Osteoblast (primary cell): Measurements from ENCODE around the gene HS2ST1. TPM values are rescaled to one million over a fixed set of nuclear protein-coding genes. Genes with fewer than 3 reads are reported as not detected.

Source experiments
- DNase-seq: peaks from one replicate; pipeline ENCODE4 v3.0.0; 2011; ENCODE audit warnings: low spot score, mixed read lengths; ENCODE audit not compliant: insufficient read length; ENCODE audit errors: missing footprints
- H2AFZ ChIP-seq: 2 replicates; pipeline ENCODE4 v1.6.0; 2011; ENCODE audit warnings: mild to moderate bottlenecking, low read length
- H3K27ac ChIP-seq: 2 replicates; pipeline ENCODE4 v1.5.1; 2011; ENCODE audit warnings: mild to moderate bottlenecking, low read depth, low read length, moderate library complexity
- H3K27me3 ChIP-seq: 2 replicates; pipeline ENCODE4 v1.6.0; 2012; ENCODE audit warnings: mild to moderate bottlenecking, control low read depth, inconsistent platforms, low read length, moderate library complexity; ENCODE audit not compliant: insufficient read depth
- H3K36me3 ChIP-seq: 2 replicates; pipeline ENCODE4 v1.5.1; 2011; ENCODE audit warnings: mild to moderate bottlenecking, low read length, control low read depth, moderate library complexity; ENCODE audit not compliant: insufficient read depth
- H3K4me1 ChIP-seq: 2 replicates; pipeline ENCODE4 v1.5.1; 2011; ENCODE audit warnings: mild to moderate bottlenecking, low read length, control low read depth, moderate library complexity; ENCODE audit not compliant: insufficient read depth
- H3K4me2 ChIP-seq: 2 replicates; pipeline ENCODE4 v1.6.0; 2011; ENCODE audit warnings: mild to moderate bottlenecking, low read length; ENCODE audit not compliant: insufficient read depth
- H3K4me3 ChIP-seq: fragments of 200-600 bp; sonication (generic); 3 replicates; pipeline ENCODE4 v1.5.1; 2012; ENCODE audit warnings: mild to moderate bottlenecking, low read length, inconsistent platforms; ENCODE audit not compliant: insufficient read depth
- H3K79me2 ChIP-seq: 2 replicates; pipeline ENCODE4 v1.6.0; 2012; ENCODE audit warnings: mild to moderate bottlenecking, low read length, control low read depth, inconsistent platforms; ENCODE audit not compliant: insufficient read depth
- H3K9me3 ChIP-seq: 2 replicates; pipeline ENCODE4 v1.5.1; 2011; ENCODE audit warnings: low read depth, low read length, control low read depth
- H4K20me1 ChIP-seq: 2 replicates; pipeline ENCODE4 v1.6.0; 2012; ENCODE audit warnings: mild to moderate bottlenecking, low read length, control low read depth; ENCODE audit not compliant: insufficient read depth
- CTCF ChIP-seq: IDR thresholded peaks from 2 replicates; pipeline ENCODE4 v1.5.1; 2011; ENCODE audit warnings: mild to moderate bottlenecking, low read depth, low read length, moderate library complexity; ENCODE audit errors: extremely low read depth
- total RNA-seq: library from RNA; depleted of rRNA; stranded (reverse); fragments of >200 nt; gene quantifications from 2 replicates; pipeline ENCODE4 v1.2.3, GENCODE V29; 2012

The HS2ST1 gene
- total RNA-seq, 1 donor: 20.3 TPM

GRCh38 chr1:87150143-87150542 is 235.7 kb downstream of the HS2ST1 start:
- no peaks in the 10 kb centered on the region for H3K27me3 ChIP-seq
- no peaks in the 10 kb centered on the region for H4K20me1 ChIP-seq
- H3K27ac ChIP-seq: no peak overlapping the region
- no peaks in the 10 kb centered on the region for H3K79me2 ChIP-seq
- H3K9me3 ChIP-seq: no peaks in the 10 kb centered on the region
- no peak for DNase-seq
- no peak overlapping the region for H3K4me2 ChIP-seq
- no peak for TF ChIP-seq CTCF
- no peaks in the 10 kb centered on the region for H3K36me3 ChIP-seq
- no peak overlapping the region for H3K4me3 ChIP-seq
- H3K4me1 ChIP-seq: peaks cover 27% of the 10 kb centered on the region
- no peak overlapping the region for H2AFZ ChIP-seq

GRCh38 chr1:87151500-87152421 is 237.3 kb downstream of the HS2ST1 start:
- Histone ChIP-seq H2AFZ (peak overlapping the region; percentile 90), H3K4me1 (peaks cover 27% of the 10 kb centered on the region), H3K27me3 (no peaks in the 10 kb centered on the region), H3K79me2 (no peaks in the 10 kb centered on the region), H3K4me3 (peak overlapping the region; percentile 70), H3K4me2 (peak overlapping the region; percentile 72), H4K20me1 (no peaks in the 10 kb centered on the region), H3K36me3 (no peaks in the 10 kb centered on the region), H3K9me3 (no peaks in the 10 kb centered on the region), H3K27ac (peak overlapping the region; percentile 70)
- peak; percentile 93 for DNase-seq
- TF ChIP-seq CTCF: peak; percentile 60

GRCh38 chr1:87154384-87154783 is 239.9 kb downstream of the HS2ST1 start:
- no peak overlapping the region for H3K27ac ChIP-seq
- no peak for DNase-seq
- H3K4me1 ChIP-seq: peaks cover 25% of the 10 kb centered on the region
- H3K79me2 ChIP-seq: no peaks in the 10 kb centered on the region
- H3K4me2 ChIP-seq: no peak overlapping the region
- H3K4me3 ChIP-seq: no peak overlapping the region
- no peak overlapping the region for H2AFZ ChIP-seq
- no peaks in the 10 kb centered on the region for H3K27me3 ChIP-seq
- TF ChIP-seq CTCF: no peak
- H3K36me3 ChIP-seq: no peaks in the 10 kb centered on the region
- H3K9me3 ChIP-seq: no peaks in the 10 kb centered on the region
- H4K20me1 ChIP-seq: no peaks in the 10 kb centered on the region

GRCh38 chr1:87155170-87155569 is 240.7 kb downstream of the HS2ST1 start:
- TF ChIP-seq CTCF: no peak
- Histone ChIP-seq H3K79me2 (no peaks in the 10 kb centered on the region), H2AFZ (no peak overlapping the region), H3K4me1 (peaks cover 17% of the 10 kb centered on the region), H3K9me3 (no peaks in the 10 kb centered on the region), H3K4me3 (no peak overlapping the region), H3K27me3 (no peaks in the 10 kb centered on the region), H3K27ac (no peak overlapping the region), H4K20me1 (no peaks in the 10 kb centered on the region), H3K36me3 (no peaks in the 10 kb centered on the region), H3K4me2 (no peak overlapping the region)
- DNase-seq: no peak
